HepG2 (cell line): ENCODE data around the gene CYRIA. TPM values are rescaled to one million over a fixed set of nuclear protein-coding genes. Genes with fewer than 3 reads are reported as not detected.

Experiments used
- ATAC-seq: fragments of 200-7000 bp; cut with Tn5 transposase; 3 replicates; pipeline ENCODE4 v1.9.1; 2020; ENCODE audit warnings: mild to moderate bottlenecking, moderate library complexity
- BruUV-seq: library from RNA; stranded (reverse); fragments of 400-500 nt; replicated peaks from 2 replicates; lab custom pipeline; 2021; lab: Mats Ljungman, UMichigan
- CTCF ChIA-PET: fragments of 300-600 bp; formaldehyde crosslinking; extraction: SDS; loops from one replicate; lab custom pipeline; 2021; ENCODE audit warnings: low total read pairs, inconsistent platforms, low intra/inter-chr PET ratio; lab: Yijun Ruan, JAX
- POLR2A ChIA-PET: fragments of 350-600 bp; sonication (Branson Sonifier 250); formaldehyde crosslinking; loops from one replicate; lab custom pipeline; 2020; ENCODE audit warnings: antibody characterized with exemption, inconsistent platforms; lab: Yijun Ruan, JAX
- DNase-seq: peaks from one replicate; pipeline ENCODE4 v3.0.0-alpha.2; 2015; ENCODE audit warnings: low spot score
- FAIRE-seq: peaks from 3 replicates; lab custom pipeline; 2011; peaks lifted over from hg19 to GRCh38; lab: Jason Lieb, UNC
- H2AFZ ChIP-seq: one replicate; pipeline ENCODE4 v1.6.1; 2011; ENCODE audit warnings: low read length, inconsistent platforms
- H3K27ac ChIP-seq: fragments of 300-600 bp; 3 replicates; pipeline ENCODE4 v1.8.0; 2011; ENCODE audit warnings: mixed run types, mild to moderate bottlenecking, mixed read lengths, low read length, inconsistent platforms; ENCODE audit not compliant: insufficient read depth; ENCODE audit errors: extremely low read length
- H3K27me3 ChIP-seq, 2 experiments: fragments of 200-600 bp in 1 of 2; 2 replicates in 1 of 2; 3 replicates in 1 of 2; pipeline versions ENCODE4 v1.6.0 to v1.8.0; 2011; ENCODE audit warnings: low read length in 2 of 2, mild to moderate bottlenecking in 2 of 2, moderate library complexity in 2 of 2, inconsistent platforms in 1 of 2; ENCODE audit not compliant: insufficient read depth in 2 of 2, control insufficient read depth in 1 of 2
- H3K36me3 ChIP-seq, 2 experiments: fragments of 200-600 bp in 1 of 2; replicated peaks in 1 of 2; 2 replicates in 1 of 2; 3 replicates in 1 of 2; pipeline versions ENCODE4 v1.5.1 to v1.8.0; 2011; ENCODE audit warnings: low read length in 2 of 2, inconsistent platforms in 1 of 2; ENCODE audit not compliant: insufficient read depth in 2 of 2, control insufficient read depth in 1 of 2
- H3K4me1 ChIP-seq: 2 replicates; pipeline ENCODE4 v1.5.1; 2012; ENCODE audit warnings: low read length, inconsistent platforms; ENCODE audit not compliant: insufficient read depth
- H3K4me2 ChIP-seq: 2 replicates; pipeline ENCODE4 v1.6.0; 2011; ENCODE audit warnings: low read depth, low read length, inconsistent platforms
- H3K4me3 ChIP-seq, 3 experiments: fragments of 200-600 bp in 1 of 3; sonication (generic), shearing (Covaris generic) in 1 of 3; replicated peaks in 1 of 3; 2 replicates each; pipeline ENCODE4 v1.5.1; 2011 to 2016; ENCODE audit warnings: low read length in 3 of 3, inconsistent platforms in 2 of 3, low read depth in 2 of 3, mild to moderate bottlenecking in 2 of 3, control low read depth in 1 of 3, mixed read lengths in 1 of 3; ENCODE audit not compliant: insufficient read depth in 1 of 3
- H3K79me2 ChIP-seq: one replicate; pipeline ENCODE4 v1.6.1; 2011; ENCODE audit warnings: low read length, inconsistent platforms; ENCODE audit not compliant: insufficient read depth
- H3K9ac ChIP-seq: 2 replicates; pipeline ENCODE4 v1.6.0; 2011; ENCODE audit warnings: mild to moderate bottlenecking, low read depth, low read length, inconsistent platforms; ENCODE audit not compliant: insufficient read depth
- H3K9me3 ChIP-seq: 2 replicates; pipeline ENCODE4 v1.5.1; 2012; ENCODE audit warnings: mild to moderate bottlenecking, low read length
- H4K20me1 ChIP-seq: 2 replicates; pipeline ENCODE4 v1.6.0; 2011; ENCODE audit warnings: inconsistent platforms, mild to moderate bottlenecking, low read length, moderate library complexity; ENCODE audit not compliant: insufficient read depth
- AGO2 ChIP-seq: fragments of 200-400 bp; formaldehyde crosslinking; optimal IDR thresholded peaks from 2 replicates; pipeline ENCODE3; 2017; ENCODE audit warnings: mild to moderate bottlenecking, low read depth, low read length, moderate library complexity
- ATF5 ChIP-seq: sonication (generic); formaldehyde crosslinking; IDR thresholded peaks from 2 replicates; pipeline ENCODE4 v1.4.0; 2020; ENCODE audit warnings: mild to moderate bottlenecking, low read depth, missing genetic modification reagents
- DNMT1 ChIP-seq: sonication (generic); formaldehyde crosslinking; IDR thresholded peaks from 2 replicates; pipeline ENCODE4 v1.5.1; 2020; ENCODE audit warnings: mild to moderate bottlenecking, missing genetic modification reagents
- DNMT3B ChIP-seq: conservative IDR thresholded peaks from 2 replicates; pipeline ENCODE4 v1.6.1; 2016; ENCODE audit warnings: missing biosample characterization, control low read depth
- GZF1 ChIP-seq: sonication (generic); formaldehyde crosslinking; IDR thresholded peaks from 2 replicates; pipeline ENCODE4 v1.5.1; 2020; ENCODE audit warnings: mild to moderate bottlenecking, missing genetic modification reagents
- HES4 ChIP-seq: sonication (generic); formaldehyde crosslinking; IDR thresholded peaks from 2 replicates; pipeline ENCODE4 v1.9.0; 2021; ENCODE audit warnings: mild to moderate bottlenecking, missing genetic modification reagents, borderline replicate concordance
- NFKB2 ChIP-seq: sonication (generic); formaldehyde crosslinking; IDR thresholded peaks from 2 replicates; pipeline ENCODE4 v1.4.0; 2020; ENCODE audit warnings: missing genetic modification reagents, borderline replicate concordance
- PAWR ChIP-seq: sonication (generic); formaldehyde crosslinking; IDR thresholded peaks from 2 replicates; pipeline ENCODE4 v1.4.0; 2020; ENCODE audit warnings: missing genetic modification reagents, mild to moderate bottlenecking, borderline replicate concordance
- PRMT3 ChIP-seq: sonication (generic); formaldehyde crosslinking; IDR thresholded peaks from 2 replicates; pipeline ENCODE4 v1.8.1; 2022; ENCODE audit warnings: low read depth, mild to moderate bottlenecking, moderate library complexity, missing genetic modification reagents, borderline replicate concordance
- RFX1 ChIP-seq: fragments of 450-650 bp; IDR thresholded peaks from 2 replicates; pipeline ENCODE4 v1.6.1; 2017
- RFX3 ChIP-seq: IDR thresholded peaks from 2 replicates; pipeline ENCODE4 v1.6.1; 2016; ENCODE audit warnings: missing biosample characterization, missing genetic modification reagents
- SAP130 ChIP-seq: IDR thresholded peaks from 2 replicates; pipeline ENCODE4 v1.6.1; 2016; ENCODE audit warnings: low read depth
- SCMH1 ChIP-seq: sonication (generic); formaldehyde crosslinking; IDR thresholded peaks from 2 replicates; pipeline ENCODE4 v1.9.0; 2021; ENCODE audit warnings: missing genetic modification reagents, mild to moderate bottlenecking, borderline replicate concordance
- ZFP41 ChIP-seq: sonication (generic); formaldehyde crosslinking; IDR thresholded peaks from 2 replicates; pipeline ENCODE4 v1.4.0; 2020; ENCODE audit warnings: mild to moderate bottlenecking, missing genetic modification reagents, borderline replicate concordance
- ZFX ChIP-seq: sonication (generic); formaldehyde crosslinking; IDR thresholded peaks from 2 replicates; pipeline ENCODE4 v1.4.0; 2020; ENCODE audit warnings: mild to moderate bottlenecking, low read depth, missing genetic modification reagents, moderate library complexity
- ZNF138 ChIP-seq: sonication (generic); formaldehyde crosslinking; IDR thresholded peaks from 2 replicates; pipeline ENCODE4 v1.5.0; 2020; ENCODE audit warnings: mild to moderate bottlenecking, low read depth, missing genetic modification reagents
- ZNF180 ChIP-seq: sonication (generic); formaldehyde crosslinking; IDR thresholded peaks from 2 replicates; pipeline ENCODE4 v1.4.0; 2020; ENCODE audit warnings: low read depth, missing genetic modification reagents, borderline replicate concordance
- ZNF577 ChIP-seq: sonication (generic); formaldehyde crosslinking; IDR thresholded peaks from 2 replicates; pipeline ENCODE4 v1.4.0; 2020; ENCODE audit warnings: mild to moderate bottlenecking, low read depth, missing genetic modification reagents, borderline replicate concordance
- ZNF616 ChIP-seq: sonication (generic); formaldehyde crosslinking; IDR thresholded peaks from 2 replicates; pipeline ENCODE4 v1.5.0; 2020; ENCODE audit warnings: low read depth, mild to moderate bottlenecking, missing genetic modification reagents
- ZSCAN29 ChIP-seq: sonication (generic); formaldehyde crosslinking; conservative IDR thresholded peaks from 2 replicates; pipeline ENCODE4 v1.4.0; 2020; ENCODE audit warnings: mild to moderate bottlenecking, missing genetic modification reagents
- WGBS: methylation state at CpG from one replicate; pipeline ENCODE4 v1.1.6; 2017; ENCODE audit warnings: low lambda C conversion rate; 5-methylcytosine and 5-hydroxymethylcytosine counted together
- in situ Hi-C: cut with HindIII; loops from 2 replicates; pipeline ENCODE4 v1.10.0; 2017; ENCODE audit warnings: low pct_unique_long_range_greater_than_20kb; ENCODE audit not compliant: extremely low pct_ligation_motif_present
- intact Hi-C: fragments of 100-400 bp; cut with micrococcal nuclease; formaldehyde crosslinking; loops from one replicate; pipeline ENCODE4 v1.10.0; 2022; ENCODE audit not compliant: unreplicated experiment
- polyA plus RNA-seq, 8 experiments: library from polyadenylated mRNA; depleted of rRNA in 3 of 8; stranded (reverse) in 7 of 8; unstranded in 1 of 8; fragments of >200 nt; fragmentation: Illumina TruSeq in 4 of 8; extraction: Trizol in 4 of 8; gene quantifications; 2 replicates each; pipeline versions ENCODE4 v1.2.1 to v1.2.3, GENCODE V29; 2011 to 2016; ENCODE audit warnings: low read depth in 4 of 8, missing spikeins in 1 of 8, mixed read lengths in 1 of 8; ENCODE audit not compliant: insufficient read depth in 1 of 8
- total RNA-seq, 5 experiments: library from RNA; depleted of rRNA; stranded (reverse); fragments of >200 nt; fragmentation: Illumina TruSeq; extraction: Trizol; gene quantifications; 2 replicates each; pipeline ENCODE4 v1.2.3, GENCODE V29; 2016; ENCODE audit warnings: low read depth in 1 of 5

CYRIA gene
- total and polyA plus RNA-seq, 2 of the 13 experiments (the other 11 are each of a cell fraction or from before 2014, with no cell fraction given): 0.09 TPM; not detected in 1

- POLR2A ChIA-PET: no interaction called here
- no peak overlapping the region for H3K27ac ChIP-seq
- peaks cover 0 to 6% of the 10 kb centered on the region in 2 experiments; a peak in 1 of 5 replicates for H3K27me3 ChIP-seq
- H4K20me1 ChIP-seq: no peaks in the 10 kb centered on the region
- no TSS peak for BruUV-seq
- TF ChIP-seq ZFX (CRISPR knock-in tag) (no peak), RFX1 (no peak), GZF1 (CRISPR knock-in tag) (no peak), DNMT3B (CRISPR knock-in tag) (no peak), DNMT1 (no peak), RFX3 (CRISPR knock-in tag) (no peak), ZFP41 (no peak), HES4 (CRISPR knock-in tag) (no peak), ZSCAN29 (CRISPR knock-in tag) (no peak)
- ATAC-seq: no peak
- no peaks in the 10 kb centered on the region for H3K79me2 ChIP-seq
- no peak for FAIRE-seq
- in situ Hi-C loops (no loop called here), intact Hi-C loops (no loop called here)
- no peak overlapping the region for H2AFZ ChIP-seq
- H3K4me2 ChIP-seq: no peak overlapping the region
- 3% methylated on average over 5 of the region's 5 CpGs for WGBS
- H3K4me3 ChIP-seq: no peak overlapping the region
- no peak for DNase-seq
- H3K9ac ChIP-seq: no peak overlapping the region
- no peaks in the 10 kb centered on the region for H3K4me1 ChIP-seq
- H3K36me3 ChIP-seq: no peaks in the 10 kb centered on the region; a peak in 1 of 5 replicates
- peaks cover 13% of the 10 kb centered on the region for H3K9me3 ChIP-seq
- CTCF ChIA-PET: no interaction called here
Observed at GRCh38 chr2:16680781-16681180, 15.1 kb upstream of the CYRIA start.

GRCh38 chr2:16680304-16680703 lies 14.7 kb upstream of the CYRIA start:
- H3K79me2 ChIP-seq: no peaks in the 10 kb centered on the region
- H3K4me1 ChIP-seq: no peaks in the 10 kb centered on the region
- POLR2A ChIA-PET: no interaction called here
- peaks cover 0 to 5% of the 10 kb centered on the region in 2 experiments; a peak in 1 of 5 replicates for H3K27me3 ChIP-seq
- DNase-seq (no peak), FAIRE-seq (no peak), ATAC-seq (no peak)
- no peak overlapping the region for H3K4me2 ChIP-seq
- in situ Hi-C loops: no loop called here
- CTCF ChIA-PET: no interaction called here
- intact Hi-C loops: no loop called here
- H2AFZ ChIP-seq: no peak overlapping the region
- H3K9me3 ChIP-seq: peaks cover 13% of the 10 kb centered on the region
- no peak overlapping the region for H3K4me3 ChIP-seq
- no peak overlapping the region for H3K27ac ChIP-seq
- 0% methylated on average over 1 of the region's 1 CpG for WGBS
- no TSS peak for BruUV-seq
- H3K36me3 ChIP-seq: no peaks in the 10 kb centered on the region; a peak in 1 of 5 replicates
- H4K20me1 ChIP-seq: no peaks in the 10 kb centered on the region
- H3K9ac ChIP-seq: no peak overlapping the region
- TF ChIP-seq ZNF180 (CRISPR knock-in tag) (no peak), ZNF577 (CRISPR knock-in tag) (no peak), ZNF138 (no peak), PAWR (CRISPR knock-in tag) (no peak), ZNF616 (CRISPR knock-in tag) (no peak), SAP130 (no peak), NFKB2 (CRISPR knock-in tag) (no peak), AGO2 (no peak), ATF5 (CRISPR knock-in tag) (no peak), SCMH1 (no peak), PRMT3 (CRISPR knock-in tag) (no peak)
